GM21390 (cell line): ENCODE measurements around the gene CRACDL.

ENCODE experiments used
- ATAC-seq: cut with Tn5 transposase; IDR thresholded peaks from one replicate; pipeline ENCODE4 v1.9.1; 2021; ENCODE audit not compliant: unreplicated experiment

The CRACDL gene

DNA sequence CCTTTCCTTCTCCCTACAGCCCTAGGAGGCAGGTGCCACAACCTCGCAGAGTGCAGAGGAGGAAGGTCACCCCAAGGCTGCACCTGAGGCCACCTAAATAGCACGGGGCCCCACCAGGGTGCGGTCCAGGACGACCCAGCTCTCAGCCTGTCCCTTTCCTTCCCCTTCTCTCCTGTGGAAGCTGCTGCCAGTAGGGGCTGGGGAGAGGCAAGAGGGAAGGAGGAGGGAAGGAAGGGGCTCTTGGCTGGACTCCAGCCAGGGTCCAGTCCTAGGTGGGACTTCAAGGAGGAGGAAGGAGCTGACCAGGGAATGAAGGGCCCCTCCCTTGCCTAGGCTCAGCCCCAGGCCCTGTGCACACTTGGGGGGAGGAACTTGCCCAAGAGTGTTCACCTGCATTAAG, 11.1 kb downstream of the CRACDL start:
- ATAC-seq, result no peak

DNA sequence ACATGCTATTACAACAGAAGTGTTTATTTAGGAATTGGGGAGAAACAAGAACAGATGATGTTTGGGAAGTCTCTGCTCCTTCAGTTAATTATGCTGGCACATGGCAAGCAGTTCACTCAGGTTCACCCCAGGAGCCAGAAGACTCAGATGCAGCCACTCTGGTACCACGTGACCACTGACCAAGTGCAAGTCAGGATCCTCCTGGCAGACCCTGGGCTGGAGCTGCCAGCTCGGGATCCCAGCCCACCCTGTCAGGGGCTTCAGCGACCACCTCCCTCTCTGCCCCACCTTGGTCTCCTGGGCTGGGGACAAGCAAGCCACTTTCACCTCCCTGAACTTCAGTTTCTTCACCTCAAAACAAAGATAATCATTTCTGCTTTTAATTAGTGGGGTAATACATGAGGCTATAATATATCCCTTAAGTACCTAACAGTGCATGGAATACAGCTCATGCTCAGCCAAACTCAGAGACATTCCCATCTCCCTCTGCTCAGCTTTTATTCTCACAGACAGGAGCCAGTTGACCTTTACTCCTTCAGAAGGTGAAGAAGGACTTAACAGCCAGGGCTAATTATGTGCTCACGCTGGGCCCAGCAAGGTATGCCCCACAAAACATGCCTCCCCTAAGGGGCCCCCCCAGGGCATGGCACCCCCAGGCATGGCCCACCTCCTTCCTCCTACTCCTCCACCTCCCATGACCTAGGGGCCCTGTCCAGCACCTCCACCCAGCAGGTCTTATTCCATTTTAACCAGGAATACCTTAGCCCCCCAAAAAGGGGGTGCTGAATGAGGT, 11.8 kb downstream of the CRACDL start:
- ATAC-seq, result no peak

DNA sequence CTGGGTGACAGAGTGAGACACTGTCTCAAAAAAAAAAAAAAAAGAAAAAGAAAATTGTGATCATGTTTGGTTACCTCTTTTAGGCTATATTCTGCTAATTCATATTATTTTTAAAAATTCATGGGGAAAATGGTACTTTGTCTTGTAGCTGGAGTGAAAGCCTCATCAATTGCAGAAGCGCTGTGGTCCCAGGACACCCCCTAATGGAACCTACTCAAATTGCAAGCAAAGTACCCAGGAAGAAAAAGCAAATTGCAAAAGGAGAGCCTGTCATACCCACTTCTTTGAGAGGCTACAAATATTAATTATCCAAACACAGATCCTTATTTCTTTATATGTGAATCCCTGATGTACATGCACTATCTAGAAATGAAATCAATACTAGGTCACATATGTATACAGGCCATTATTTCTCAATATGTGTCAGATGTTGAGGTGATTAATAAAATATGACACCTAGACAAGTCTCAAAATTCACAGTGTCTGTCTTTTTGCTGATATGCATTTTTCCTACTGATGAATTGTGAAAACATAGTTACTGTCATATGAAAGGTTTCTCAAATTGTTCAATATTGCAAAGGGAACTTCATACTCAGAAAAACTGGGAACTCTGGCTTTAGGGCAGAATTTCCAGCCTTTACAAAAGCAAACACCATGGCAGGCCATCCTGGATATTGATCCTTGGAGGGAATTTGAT, 12.6 kb downstream of the CRACDL start:
- no peak for ATAC-seq

DNA sequence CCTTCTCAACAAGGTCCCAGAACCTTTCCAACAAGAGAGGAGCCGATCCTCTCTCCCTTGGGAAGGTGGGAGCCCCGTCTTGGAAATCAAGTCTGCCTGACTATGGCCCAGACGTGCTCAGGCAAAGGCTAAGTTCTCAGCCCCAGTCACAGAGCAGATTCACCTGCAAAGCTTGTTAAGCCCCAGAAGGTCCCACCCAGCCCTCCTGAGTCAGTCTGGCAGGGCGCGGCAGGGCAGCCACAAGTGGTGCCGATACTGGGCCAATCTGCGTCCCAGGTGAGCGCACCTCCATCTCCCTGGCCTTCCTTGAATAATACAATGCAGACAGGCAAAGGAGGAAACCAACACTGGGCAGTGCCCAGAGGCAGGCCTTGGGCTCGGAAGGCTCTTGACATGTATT, 15.0 kb downstream of the CRACDL start:
- no peak for ATAC-seq

DNA sequence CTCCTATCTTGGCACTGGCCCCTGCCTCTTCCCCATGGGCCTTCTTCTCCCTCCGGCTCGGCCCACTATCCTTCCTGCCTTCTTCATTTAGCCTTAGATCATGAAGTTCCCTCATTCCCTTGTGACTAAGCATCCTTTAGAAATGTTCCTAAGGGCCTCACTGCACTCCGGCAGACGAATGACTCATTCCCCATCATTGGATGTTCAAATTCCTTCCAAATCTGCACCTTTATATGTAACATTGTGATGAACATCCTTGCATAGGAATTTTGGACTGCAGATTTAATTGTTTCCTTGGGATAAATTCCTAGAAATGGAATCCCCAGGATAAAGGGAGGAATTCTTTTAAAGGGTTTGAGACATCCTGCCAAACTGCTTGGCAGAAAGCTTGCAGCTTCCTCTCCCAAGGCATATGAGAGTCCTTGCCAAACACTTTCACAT, 19.0 kb downstream of the CRACDL start:
- no peak for ATAC-seq

DNA sequence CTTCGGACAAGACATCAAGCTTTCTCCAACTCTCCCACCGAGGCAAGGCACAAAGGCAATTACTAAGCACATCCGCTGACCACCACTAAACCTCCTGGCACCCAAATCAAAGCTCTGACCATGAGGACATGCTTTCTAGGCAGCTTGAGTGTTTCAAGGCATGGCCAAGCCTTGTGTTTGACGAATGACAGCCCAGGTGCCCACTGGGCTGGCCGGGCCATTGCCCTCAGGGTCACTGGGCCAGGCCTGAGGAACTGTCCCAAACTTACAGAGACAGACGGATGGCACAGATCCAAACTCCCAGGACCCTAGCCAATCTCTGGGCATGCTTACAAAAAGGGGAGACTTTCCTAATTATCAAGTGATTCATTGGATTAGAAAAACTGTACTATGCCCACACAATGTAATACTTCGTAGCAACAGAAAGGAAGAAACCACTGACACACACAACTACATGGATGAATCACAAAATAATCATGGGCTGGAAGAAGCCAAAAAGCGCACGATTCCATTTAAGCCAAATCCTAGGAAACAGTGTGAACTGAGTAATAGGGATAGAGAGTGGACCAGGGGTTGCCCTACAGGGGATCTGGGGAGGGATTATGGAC, 20.2 kb downstream of the CRACDL start:
- no peak for ATAC-seq

DNA sequence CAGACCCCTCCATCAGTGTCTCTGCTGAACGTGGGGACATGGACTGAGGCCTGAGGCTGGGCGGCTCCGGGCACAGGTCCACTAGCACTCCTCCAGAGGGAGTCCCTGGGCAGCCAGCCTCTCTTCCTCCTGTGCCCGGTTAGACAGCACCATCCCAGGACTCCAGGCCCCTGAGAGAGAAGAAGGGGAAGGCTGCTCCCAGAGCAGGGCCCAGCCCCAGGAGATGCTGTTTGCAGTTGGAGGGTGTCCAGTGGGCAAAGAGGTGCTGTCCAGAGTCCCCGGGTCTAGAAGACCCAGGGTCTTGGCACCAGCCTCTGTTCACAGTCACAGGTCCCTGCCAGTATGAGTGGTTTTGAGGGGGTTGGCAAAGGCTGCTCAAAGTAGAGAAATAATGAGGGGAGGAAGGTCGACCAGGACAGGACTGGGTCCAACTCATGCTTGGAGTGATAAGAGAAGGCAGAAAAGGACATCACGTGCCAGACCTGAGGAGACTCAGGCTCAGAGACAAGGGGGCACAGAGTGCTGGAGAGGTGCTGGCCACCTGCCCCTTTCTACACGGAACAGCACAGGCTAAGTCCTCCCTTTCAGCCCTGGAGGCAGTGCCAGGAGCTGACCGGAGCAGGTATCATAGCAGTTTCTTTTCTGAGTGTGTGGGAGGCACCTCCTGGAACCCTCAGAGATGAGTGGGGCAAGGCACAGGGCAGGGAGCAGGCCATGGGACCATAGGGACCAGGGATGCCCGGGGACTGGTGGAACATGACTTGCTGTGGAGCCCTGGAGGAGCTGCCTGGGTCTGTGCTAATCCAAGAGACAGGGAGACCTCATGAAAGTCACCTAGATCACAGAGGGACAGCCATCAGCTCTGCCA, 21.1 kb downstream of the CRACDL start:
- no peak for ATAC-seq

DNA sequence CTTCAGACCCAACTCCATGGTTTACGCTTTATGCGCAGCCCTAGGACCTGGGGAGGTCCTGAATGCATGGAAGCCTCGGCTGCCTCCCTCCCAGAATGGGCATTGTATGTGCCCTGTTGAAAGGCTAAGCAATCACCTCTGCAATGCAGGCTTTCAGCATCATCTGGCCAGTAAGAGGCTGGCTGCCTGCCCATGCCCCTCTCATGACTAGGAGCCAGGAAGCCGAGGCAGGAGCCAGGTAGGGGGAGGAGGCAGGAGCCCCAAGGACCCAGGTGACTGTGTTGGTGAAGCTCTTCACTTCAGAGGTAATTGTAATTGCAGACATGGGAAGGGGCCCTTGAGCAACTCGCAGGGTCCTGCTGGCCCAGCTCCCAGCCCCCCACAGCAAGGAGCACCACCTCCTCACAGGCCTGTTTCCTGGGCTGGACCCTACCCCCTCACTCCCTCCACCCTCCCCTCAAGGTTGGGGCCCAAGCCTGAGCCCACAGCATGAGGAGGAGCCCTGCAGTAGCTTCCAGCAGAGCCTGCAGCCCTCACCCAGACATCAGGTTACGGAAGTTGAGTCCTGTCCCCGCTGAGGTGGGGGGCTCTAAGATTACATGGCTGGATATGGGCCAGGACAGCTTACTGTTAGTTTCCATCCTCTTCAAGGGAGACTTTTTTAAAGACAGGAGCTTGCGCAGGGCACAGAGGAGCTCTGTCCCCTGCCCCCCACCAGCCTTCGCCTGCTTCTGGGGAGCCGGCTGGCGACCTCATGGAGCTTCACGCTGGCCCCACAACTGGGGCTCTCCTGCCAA, 21.9 kb downstream of the CRACDL start:
- no peak for ATAC-seq

DNA sequence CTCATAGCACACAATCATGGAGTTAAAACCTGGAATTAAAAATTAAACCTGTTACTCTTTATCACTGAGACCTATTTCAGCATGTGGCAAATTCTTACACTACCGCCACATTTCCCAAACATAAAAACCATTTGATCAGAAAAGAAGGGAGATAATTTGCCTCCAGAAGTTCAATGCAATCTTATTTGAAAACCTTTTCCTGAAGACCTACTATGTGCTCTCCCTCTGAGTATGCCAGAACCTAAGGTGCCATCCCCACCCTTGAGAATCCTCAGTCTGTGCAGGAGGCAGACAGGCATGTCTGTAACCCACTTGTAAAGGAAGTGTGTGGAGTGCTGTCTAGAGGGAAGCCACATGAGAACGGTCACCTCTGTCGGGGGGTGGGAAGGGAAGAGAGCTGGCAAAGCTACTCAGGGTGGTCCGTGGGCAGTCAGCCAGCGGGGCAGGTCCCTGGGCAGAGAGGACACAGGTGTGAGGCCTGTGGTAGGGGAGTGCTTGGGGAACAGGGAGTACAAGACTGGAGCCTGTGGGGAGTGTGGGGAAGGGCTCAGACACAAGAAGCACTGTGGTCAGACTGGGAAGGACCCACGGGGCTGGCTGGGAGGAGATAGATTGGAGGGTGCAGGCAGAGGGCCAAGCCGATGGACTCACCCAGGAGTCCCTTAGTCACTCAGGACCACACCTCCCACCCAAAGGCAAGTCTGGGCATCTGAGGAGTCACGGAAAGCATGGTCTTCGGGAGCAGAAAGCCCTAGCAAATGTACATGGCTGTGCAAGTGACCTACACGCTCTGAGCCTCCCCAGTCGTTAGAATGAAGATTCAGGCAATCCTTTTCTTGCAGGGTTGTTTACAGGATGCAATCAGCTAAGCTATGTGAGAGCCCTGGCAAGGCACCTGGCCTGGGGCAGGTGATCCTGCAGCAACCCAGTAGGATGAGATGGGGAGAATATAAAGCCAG, 22.8 kb downstream of the CRACDL start:
- ATAC-seq, result no peak

DNA sequence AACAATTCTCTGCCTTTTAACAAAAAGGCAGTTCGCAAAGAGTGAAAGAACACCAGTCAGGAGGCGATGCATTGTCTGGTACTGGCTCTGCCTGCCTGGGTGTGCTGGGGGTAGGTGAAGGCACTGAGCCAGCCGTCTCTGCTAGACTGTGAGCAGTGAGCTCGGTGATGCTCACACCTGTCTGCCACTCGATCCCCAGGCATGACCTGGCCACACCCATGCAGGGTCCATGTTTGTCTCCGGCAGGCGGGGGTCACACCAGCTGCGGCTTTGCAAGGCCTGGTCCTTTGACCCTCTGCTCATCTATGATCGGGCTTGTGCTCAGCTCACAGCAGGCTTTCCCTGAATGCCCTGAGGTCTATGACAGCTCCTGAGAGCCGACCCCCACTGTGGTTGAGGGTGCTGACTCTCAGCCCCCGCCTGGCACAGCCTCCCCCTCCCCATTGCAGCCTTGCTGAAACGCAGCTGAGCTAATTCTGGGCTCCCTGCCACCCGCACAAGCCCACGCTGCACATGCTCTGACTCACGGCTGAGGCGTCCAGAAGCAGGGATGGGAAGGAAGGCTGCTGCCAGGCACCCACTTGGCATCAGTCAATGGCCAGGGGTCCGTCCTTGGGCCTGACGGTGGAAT, 23.7 kb downstream of the CRACDL start:
- ATAC-seq, result no peak

DNA sequence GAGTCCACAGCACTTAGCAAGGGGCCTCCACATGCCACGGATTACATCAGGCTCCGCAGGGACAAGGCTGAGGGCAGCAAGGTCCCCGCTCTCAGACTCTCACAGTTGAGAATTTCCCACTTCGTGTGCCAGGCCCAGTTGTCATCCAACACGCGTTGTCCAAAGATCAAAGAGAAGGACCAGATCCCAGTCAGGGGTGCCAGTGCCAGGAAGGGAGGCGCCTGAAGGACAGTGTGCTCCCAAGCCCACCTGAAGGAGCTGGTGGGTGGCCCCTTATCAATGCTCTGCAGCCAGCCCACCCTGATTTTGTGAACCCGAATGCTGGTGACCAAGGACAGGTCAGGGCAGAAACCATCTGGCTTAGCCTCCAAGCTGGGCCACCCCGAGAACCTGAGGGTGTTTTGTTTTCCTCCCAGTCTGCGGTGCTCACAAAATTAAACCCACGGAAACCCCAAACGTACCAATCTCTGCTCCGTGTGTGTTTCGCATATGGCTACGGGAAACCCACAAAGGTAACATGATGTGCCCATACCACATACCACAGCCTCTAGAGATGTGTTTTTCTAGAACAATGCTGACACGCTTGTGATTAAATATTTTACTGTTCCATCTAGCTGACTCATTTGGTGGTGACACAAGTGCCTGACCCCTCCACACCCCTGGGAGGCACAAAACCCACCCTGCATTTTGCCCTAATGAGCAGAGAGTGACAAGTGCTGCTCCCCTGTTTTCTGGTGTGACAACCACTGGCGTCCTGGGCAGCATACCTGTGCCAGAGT, 24.5 kb downstream of the CRACDL start:
- no peak for ATAC-seq

DNA sequence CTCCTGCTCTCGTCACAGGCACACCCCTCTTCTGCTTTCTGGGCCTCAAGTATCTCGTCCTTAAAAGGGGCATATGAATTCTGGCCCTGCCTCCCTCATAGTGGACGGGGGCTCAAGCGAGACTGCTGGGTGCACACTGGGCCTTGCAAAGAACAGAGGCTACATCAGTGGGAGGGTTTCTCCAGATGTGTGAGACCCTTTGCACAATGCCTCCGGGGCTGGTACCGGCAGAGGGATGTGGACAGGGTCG, 25.0 kb downstream of the CRACDL start:
- ATAC-seq, result no peak

DNA sequence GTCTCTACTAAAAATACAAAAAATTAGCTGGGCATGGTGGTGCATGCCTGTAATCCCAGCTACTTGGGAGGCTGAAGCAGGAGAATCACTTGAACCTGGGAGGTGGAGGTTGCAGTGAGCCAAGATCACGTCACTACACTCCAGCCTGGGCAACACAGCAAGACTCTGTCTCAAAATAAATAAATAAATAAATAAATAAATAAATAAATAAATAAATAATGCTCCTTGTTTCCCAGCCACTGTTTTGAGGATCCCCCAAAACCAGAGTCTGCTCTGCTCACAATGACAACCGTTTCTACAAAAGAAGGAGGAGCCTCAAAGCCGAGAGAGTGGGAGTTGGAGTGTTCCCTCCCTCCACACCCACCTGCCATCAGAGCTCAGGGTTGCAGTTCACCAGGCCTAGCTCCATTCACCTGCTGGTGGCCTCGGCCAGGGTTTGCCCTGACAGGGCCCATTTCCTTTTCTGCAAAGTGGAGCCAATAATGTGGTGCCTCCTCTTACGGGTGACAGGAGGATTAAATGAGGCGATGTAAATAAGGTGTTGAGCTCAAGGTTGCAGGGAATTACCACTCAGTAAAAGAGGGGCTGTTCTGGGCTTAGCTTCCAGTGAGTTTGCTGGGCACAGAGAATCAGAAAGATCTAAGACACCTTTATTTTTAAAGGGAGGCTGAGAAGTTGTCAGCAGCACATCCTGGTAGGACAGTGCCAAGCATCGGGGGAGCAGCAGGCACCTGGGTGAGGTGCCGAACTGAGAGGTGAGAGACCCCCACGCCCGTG, 25.5 kb downstream of the CRACDL start:
- ATAC-seq, result no peak

DNA sequence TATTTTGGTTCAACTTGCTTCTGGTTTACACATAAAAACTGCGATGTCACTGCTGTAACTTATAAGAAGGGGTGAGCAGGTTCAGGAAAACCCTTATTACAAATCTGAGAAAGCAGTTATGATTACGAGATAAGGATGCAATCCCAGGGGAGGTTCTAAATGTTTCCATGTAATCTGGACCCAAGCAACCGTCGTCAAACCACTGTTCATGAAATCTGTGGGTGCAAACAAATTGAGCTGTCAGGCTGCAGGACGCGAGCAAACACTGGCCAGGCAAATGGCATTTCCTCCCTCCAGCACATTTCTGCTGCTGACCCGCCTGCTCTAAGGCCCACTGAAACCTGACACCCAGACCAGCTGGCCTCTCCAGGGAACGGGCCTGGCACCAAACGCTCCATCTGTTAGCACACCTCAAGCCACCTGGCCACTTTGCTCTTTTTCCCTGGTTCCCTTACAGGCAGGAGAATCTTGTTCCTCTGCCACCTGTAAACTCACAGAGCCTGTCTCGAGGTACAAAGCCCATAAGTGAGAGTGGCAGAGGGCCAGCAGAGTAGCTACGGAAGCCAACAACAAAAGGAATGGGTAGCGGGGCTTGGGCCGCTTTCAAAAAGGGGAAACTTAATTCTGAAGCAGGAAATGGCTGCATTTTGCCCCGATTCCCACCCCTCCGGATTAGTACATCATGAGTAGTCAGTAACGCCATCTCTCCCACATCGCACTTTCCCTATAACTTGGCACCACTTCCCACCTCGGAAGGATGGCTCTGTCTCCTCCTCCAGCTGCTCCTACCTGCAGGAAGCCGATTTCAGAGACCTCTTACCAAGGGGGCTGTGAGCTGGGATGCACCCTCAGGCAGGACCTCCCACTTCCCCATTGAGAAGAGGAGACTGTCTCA, 26.5 kb downstream of the CRACDL start:
- ATAC-seq, result no peak

DNA sequence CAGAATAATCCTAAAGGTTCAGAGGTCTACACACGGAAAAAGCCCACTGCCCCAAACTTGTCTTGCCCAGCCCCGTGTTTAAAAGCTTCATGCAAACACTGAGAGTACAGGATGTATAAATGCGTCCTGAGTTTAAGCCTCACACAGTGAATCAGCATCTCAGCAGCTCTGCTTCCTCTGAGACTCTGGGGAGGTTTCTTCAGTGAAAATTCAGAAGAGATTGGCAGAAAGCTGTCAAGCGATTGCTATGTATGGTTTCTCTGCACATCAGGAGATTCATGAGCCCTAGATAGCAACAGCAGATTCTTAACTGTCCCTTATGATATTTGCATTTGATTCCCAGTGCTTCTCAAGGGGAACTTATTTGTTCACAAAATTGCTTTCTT, 27.1 kb downstream of the CRACDL start:
- ATAC-seq, result no peak
